ENCODE measurements around the gene GLCCI1.

- TF ChIP-seq POLR2A (IDR thresholded peaks at IDR 0.05), result no peak
- TF ChIP-seq, protein P1, sequence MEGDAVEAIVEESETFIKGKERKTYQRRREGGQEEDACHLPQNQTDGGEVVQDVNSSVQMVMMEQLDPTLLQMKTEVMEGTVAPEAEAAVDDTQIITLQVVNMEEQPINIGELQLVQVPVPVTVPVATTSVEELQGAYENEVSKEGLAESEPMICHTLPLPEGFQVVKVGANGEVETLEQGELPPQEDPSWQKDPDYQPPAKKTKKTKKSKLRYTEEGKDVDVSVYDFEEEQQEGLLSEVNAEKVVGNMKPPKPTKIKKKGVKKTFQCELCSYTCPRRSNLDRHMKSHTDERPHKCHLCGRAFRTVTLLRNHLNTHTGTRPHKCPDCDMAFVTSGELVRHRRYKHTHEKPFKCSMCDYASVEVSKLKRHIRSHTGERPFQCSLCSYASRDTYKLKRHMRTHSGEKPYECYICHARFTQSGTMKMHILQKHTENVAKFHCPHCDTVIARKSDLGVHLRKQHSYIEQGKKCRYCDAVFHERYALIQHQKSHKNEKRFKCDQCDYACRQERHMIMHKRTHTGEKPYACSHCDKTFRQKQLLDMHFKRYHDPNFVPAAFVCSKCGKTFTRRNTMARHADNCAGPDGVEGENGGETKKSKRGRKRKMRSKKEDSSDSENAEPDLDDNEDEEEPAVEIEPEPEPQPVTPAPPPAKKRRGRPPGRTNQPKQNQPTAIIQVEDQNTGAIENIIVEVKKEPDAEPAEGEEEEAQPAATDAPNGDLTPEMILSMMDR (IDR thresholded peaks at IDR 0.05 in 8 of 11, conservative IDR thresholded peaks at IDR 0.05 in 3 of 11), result no peak
Observed at GRCh38 chr7:8052824-8053223, 84.2 kb downstream of the GLCCI1 start.

Data from spleen (tissue), 7 donors.